KOPT-K1 (cell line): Measurements from ENCODE around the gene MTG1.

Experiments
- H3K27ac ChIP-seq: fragments of 200-600 bp; sonication (generic); 2 replicates; pipeline ENCODE4 v1.5.1; 2016; ENCODE audit warnings: antibody characterized with exemption, mild to moderate bottlenecking, low read depth, low read length; ENCODE audit not compliant: poor library complexity, severe bottlenecking
- H3K36me3 ChIP-seq: fragments of 200-600 bp; sonication (generic); 2 replicates; pipeline ENCODE4 v1.5.1; 2017; ENCODE audit warnings: antibody characterized with exemption, mild to moderate bottlenecking, low read length, moderate library complexity; ENCODE audit not compliant: insufficient read depth
- H3K9me3 ChIP-seq: fragments of 200-600 bp; sonication (generic); 2 replicates; pipeline ENCODE4 v1.5.1; 2017; ENCODE audit warnings: antibody characterized with exemption, low read length, mild to moderate bottlenecking; ENCODE audit not compliant: insufficient read depth, poor library complexity, severe bottlenecking

The MTG1 gene

DNA sequence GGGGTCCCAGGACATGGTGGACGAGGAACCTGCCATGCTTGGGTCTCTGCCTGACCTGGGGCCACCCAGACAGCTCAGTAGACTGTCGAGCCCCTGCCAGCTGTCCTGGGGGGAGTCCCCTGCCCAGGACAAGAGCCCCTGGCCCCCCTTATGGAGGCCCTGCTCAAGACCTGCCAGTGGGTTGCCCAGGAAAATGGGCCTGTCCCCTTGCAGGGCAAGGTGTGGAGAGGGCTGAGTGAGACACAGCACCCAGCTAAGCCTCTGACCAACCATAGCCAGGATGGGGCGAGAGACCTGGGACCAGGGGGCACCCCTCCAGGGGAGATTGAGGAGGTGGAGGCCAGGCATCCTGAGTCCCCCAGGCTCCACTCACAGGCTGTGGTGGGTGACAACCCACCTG lies 38.0 kb upstream of the MTG1 start:
- H3K9me3 ChIP-seq, result no peaks in the 10 kb centered on the region
- H3K27ac ChIP-seq, result no peak overlapping the region
- no peaks in the 10 kb centered on the region for H3K36me3 ChIP-seq

DNA sequence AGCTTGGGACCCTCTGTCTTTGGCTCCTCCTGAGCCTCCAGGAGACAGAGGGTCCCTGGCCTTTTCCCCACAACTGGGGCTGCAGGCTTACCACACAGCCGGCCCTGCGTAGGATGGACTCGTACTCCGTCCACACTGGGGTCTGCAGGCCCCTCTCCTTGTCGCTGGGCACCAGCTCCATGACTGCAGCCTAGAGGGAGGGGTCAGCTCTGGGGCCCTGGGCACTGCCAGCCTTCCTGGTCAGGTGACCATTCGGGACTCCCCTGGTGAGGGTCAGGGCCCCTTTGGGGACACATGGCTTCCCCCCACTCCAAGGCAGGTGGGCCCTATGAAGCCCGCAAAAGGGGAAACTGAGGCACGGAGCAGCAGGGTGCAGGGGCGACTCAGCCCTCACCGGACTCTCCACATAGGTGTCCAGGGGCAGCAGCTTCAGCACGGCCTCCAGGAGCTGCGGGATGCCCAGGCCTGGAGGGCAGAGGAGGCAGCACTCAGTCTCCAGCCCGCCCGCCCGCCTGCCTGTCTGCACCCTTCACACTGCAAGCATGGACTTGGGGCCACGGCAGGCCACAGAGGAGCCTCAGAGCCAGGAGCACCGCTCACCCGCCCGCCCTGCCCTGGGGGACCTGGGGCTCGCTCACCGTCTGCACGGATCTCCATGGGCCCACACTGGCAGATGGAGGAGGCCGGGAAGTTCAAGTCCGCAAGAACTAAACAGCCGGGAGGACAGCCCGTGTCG lies 37.2 kb upstream of the MTG1 start:
- Histone ChIP-seq H3K9me3 (no peaks in the 10 kb centered on the region), H3K36me3 (peaks cover 2% of the 10 kb centered on the region; the same call in 1 of the 2 replicates), H3K27ac (no peak overlapping the region)

DNA sequence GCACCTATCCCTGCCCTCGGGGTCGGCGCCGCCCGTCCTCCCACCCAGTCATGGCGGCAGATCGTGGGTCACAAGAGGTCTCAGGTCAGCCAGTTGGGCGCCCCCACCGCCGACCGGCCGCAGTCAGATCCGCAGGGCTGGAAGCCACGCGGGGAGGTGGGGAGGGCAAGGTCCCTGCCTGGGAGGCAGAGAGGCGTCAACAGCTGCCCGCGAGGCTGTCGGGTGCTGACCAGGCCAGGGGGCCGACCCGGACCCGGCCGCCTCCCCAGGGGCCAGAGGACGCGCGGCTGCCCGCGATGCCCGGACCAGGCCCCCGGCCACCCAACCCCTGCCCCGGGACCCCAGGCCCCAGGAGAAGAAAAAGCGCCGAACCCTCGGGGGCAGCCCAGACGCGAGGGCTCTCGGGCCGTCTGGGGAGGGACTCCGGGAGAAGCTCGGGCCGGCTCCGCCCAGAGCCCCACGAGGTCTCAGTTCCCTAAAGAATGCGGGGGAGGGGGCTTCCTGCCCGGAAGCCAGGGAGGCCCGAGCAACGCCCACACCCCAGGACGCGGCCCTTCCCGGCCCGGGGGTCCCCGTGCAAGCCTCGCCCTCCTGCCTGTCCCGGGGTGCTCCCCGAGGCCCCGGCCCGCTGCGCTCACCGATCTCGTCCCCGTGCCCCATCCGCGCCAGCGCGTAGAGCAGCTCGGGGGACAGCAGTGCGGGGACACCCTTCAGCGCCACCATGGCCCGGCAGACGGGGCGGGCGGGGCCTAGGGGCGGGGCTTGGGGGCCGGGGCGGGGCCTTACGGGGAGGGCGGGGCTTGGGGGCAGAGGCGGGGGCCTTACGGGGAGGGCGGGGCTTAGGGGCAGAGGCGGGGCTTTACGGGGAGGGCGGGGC lies 36.4 kb upstream of the MTG1 start, which contains the start of gene FUOM:
Gene FUOM (minus strand): TSS at position 735 of the 877 bp plus-strand sequence. CDS start 12 bp downstream, at position 723.
- peak within 1 kb of the TSS; percentile 55 for H3K27ac ChIP-seq

DNA sequence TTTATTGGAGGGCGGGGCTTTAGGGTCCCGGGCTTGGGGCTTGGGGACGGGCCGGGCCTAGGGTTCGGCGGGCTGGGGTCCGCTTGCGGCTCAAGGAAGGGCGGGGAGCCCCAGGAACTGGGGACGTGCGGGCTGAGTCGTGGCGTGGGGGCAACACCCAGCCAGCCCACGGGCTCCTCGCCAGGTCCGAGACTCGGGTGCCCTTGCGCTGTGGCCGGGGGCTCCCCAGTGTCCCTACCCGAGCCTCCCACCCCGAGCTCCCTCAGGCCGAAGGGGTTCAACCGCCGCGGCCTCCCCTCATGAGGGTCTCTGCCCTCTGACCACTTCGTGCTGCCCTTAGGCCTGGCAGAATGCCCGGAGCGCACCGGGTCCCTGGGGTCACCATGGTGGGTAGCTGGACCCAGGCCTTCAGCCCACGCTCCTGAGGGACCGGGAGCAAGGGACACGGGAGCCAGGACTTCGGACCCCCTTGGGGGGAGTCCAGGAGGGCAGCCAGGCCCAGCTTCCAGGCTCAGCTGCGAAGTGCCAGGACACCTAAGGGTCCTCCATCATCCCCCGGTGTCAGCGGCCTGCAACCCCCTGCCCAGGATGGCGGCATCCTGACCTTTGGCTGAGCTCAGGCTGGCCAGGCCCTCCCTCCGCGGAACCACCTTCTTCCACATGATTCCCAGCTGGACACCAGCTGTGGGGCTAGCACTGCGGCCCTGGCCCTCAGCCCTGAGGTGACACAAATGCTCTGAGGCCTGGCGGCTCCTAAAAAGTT lies 35.6 kb upstream of the MTG1 start:
- Histone ChIP-seq H3K9me3 (no peaks in the 10 kb centered on the region), H3K27ac (no peak overlapping the region), H3K36me3 (peaks cover 17% of the 10 kb centered on the region; the same call in 1 of the 2 replicates)

More for the DNA sequence above, 36.4 kb upstream of the MTG1 start, which contains the start of gene FUOM:
- H3K36me3 ChIP-seq, result peaks cover 10% of the 10 kb centered on the region; the same call in 1 of the 2 replicates
- no peaks in the 10 kb centered on the region for H3K9me3 ChIP-seq

DNA sequence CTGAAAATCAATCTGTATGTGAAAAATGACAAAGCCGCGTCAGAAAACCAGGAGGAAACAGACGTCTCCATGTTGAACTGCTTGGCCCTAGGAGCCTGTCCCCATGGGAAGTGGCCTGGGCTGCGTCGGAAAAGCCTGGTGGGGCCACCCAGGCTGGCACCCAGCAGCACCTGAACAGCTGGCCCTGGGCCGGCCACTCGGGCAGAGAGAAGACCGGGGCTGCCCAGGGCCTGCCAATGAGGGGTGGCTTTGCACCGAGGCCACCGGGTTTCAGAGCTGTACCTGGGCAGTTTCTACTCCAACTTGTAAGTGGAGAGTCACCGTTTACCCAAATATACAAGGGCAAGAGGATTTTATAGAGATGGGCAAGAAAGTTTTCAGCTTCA lies 35.0 kb upstream of the MTG1 start:
- H3K9me3 ChIP-seq, result no peaks in the 10 kb centered on the region
- H3K36me3 ChIP-seq, result peaks cover 17% of the 10 kb centered on the region; the same call in 1 of the 2 replicates
- no peak overlapping the region for H3K27ac ChIP-seq

DNA sequence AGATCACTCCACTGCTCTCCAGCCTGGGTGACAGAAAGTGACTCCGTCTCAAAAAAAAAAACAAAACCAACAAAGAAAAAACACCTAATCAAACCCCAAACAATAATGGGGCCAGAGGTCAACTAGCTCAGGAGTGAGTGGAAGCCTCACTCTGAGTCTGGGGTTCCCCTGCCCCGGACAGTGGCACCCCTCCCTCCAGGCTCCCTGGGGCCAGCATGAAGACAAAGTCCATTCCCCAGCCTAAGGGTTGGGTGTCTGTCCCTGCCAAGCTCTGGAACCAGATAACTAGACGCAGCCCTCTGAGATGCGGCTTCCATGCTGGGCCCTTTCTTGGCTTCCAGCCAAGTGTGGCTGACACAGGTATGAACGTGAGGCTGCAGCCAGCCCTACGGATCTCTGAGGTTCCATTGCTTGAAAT lies 34.4 kb upstream of the MTG1 start:
- Histone ChIP-seq H3K9me3 (no peaks in the 10 kb centered on the region), H3K36me3 (peaks cover 22% of the 10 kb centered on the region; the same call in 1 of the 2 replicates), H3K27ac (no peak overlapping the region)

DNA sequence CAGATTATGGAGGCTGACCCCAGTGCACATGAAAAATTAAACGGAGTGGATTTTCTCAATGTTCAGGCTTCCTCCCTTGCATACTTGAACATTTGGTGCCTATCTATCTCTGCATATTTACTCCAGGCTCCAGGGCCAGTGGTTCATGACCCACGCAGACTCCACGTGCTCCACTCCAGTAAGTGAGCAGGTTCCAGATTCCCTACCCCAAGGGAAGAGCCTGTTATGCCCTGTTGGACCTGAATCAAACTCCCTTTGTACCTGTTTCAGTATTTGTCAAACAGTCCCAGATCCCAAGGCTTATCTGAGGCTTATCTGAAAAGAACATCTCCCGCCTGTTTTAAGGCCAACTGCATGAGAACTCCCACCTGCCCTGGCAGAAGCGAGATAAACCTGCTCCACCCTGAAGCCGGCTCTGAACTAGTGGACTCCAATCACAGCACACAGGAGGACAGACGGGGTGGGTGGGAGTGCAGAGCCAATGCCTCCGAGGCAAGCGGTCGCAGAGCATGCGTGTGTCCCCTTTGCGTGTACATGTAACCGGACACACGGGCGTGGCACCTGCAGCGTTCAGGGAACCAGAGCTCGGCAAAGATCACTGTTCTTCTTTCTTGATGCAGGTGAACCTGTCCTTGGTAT lies 33.9 kb upstream of the MTG1 start:
- Histone ChIP-seq H3K36me3 (peaks cover 27% of the 10 kb centered on the region; the same call in 1 of the 2 replicates), H3K9me3 (no peaks in the 10 kb centered on the region), H3K27ac (no peak overlapping the region)

DNA sequence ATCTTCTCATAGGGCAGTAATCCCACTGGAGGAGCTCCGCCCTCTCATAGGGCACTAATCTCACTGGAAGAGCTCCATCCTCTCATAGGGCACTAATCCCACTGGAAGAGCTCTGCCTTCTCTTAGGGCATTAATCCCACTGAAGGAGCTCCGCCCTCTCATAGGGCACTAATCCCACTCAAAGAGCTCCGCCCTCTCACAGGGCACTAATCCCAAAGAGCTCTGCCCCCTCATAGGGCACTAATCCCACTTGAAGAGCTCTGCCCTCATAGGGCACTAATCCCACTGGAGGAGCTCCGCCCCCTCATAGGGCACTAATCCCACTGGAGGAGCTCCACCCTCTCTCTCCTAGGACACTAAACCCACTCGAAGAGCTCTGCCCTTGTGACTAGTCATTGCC lies 32.7 kb upstream of the MTG1 start:
- H3K36me3 ChIP-seq, result peaks cover 38% of the 10 kb centered on the region; the same call in 1 of the 2 replicates
- no peaks in the 10 kb centered on the region for H3K9me3 ChIP-seq
- no peak overlapping the region for H3K27ac ChIP-seq

DNA sequence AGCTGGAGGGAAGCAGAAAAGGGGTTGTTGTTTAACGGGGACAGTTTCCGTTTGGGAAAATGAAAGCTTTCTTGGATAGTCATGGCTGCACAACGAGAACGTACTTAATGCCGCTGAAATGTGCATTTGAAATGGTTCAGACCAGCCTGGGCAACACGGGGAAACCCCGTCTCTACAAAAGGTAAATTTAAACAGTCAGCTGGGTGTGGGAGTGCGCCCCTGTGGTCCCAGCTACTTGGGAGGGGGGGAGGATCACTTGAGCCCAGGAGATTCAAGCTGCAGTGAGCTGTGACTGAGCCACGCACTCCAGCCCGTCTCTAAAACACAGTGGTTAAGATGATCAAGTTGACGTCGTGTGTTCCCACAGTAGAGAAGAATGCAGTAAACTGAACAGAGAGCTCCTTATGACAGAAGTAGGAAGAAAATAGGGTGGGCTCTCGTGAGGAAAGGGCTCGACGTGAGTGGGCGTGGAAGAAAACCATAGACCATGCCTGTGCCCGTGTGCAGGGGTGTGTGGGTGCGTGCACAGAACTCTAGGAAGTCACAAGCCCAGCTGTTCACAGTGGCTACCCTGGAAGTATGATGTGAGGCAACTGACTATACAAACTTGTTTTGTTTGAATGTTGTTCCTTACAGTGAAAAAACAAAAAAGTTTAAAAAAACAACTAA lies 32.0 kb upstream of the MTG1 start:
- H3K27ac ChIP-seq, result no peak overlapping the region
- H3K36me3 ChIP-seq, result peaks cover 45% of the 10 kb centered on the region; the same call in 1 of the 2 replicates
- no peaks in the 10 kb centered on the region for H3K9me3 ChIP-seq

DNA sequence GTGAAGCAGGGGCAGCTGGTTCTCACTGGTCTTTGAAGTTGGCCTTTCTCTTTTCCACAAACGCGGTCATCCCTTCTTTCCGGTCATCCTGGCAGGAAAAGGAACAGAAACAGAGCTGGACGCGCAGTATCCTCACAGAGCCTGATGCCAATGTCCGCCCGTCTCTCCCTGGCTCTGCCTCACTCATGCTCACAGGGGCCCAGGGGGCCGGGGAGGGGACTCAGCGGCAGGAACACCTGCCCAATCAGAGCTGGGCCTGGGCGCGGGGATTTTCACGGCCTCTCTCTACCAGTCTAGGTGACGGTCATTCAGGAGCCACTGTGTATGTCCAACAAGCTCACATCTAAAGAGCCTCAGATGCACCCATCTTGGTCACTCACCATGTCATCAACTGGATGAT lies 31.1 kb upstream of the MTG1 start:
- no peaks in the 10 kb centered on the region for H3K9me3 ChIP-seq
- H3K36me3 ChIP-seq, result peaks cover 46% of the 10 kb centered on the region; the same call in 1 of the 2 replicates
- H3K27ac ChIP-seq, result no peak overlapping the region

DNA sequence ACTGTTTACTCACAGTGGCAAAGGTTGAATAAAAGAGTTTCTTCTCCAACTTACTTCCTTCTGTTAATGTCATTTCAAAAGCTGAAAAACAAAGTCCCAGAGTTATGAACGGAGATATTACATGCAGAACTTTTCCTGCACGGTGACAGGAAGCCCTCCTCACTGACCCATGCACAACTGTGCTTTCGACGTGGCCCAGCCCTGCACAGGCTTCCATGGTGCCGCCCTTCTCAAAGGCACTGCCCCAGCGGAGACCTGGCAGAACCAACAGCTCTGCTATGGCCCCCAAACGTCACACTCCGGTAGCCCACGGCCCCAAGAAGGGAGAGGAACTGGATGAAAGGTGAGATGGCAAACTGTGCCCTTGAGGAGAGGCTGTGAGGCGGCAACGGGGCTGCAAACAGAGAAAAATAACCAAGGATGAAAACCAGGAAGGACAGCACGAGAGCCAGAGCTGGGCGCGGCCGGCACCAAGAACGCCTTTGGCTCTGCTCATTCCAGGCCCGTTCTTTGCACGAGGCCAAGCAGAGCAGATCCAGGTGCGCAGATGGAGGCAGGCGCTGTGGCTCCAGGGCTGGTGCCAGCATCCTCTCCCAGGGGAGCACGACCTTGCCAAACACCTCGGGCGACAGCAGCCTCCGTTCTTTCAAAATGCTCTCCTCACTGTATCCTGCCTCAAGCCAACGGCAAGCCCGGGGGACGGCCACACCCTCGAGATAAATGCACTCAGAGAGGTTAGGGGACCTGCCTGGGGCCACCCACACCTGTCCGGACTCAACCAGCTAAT lies 29.1 kb upstream of the MTG1 start:
- Histone ChIP-seq H3K9me3 (no peaks in the 10 kb centered on the region), H3K36me3 (peaks cover 66% of the 10 kb centered on the region), H3K27ac (no peak overlapping the region)

DNA sequence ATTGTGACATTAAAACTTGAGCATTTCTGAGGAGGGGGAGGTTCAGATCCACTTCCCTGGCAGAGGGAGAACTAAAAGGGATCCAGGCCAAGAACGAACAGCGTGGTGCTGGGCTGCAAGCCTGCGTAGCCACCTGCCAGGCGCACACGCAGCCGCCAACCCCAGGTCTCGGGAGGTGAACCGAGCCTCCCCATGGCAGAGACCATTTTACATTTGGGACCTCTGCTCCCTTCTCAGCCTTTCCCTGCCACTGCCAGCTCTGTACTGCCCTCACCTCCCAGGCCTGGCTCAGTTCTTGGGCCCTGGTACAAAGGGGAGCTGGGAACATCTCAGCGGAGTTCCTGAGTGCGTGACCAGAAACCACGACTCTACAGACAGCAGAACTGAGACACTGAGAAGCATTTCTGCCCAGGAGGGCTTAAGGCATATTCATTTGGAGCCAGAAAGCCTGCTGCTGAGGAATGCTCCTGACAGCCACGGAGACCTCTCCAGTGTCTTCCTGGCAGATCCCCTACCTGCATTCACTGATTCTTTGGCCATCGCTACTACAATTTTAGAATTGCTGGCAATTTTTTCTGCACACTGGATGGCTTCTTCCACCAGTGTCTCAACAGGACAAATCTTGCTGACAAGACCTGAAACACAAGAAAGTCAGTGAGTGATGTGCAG lies 28.4 kb upstream of the MTG1 start:
- H3K27ac ChIP-seq, result no peak overlapping the region
- H3K36me3 ChIP-seq, result peaks cover 71% of the 10 kb centered on the region
- H3K9me3 ChIP-seq, result no peaks in the 10 kb centered on the region

DNA sequence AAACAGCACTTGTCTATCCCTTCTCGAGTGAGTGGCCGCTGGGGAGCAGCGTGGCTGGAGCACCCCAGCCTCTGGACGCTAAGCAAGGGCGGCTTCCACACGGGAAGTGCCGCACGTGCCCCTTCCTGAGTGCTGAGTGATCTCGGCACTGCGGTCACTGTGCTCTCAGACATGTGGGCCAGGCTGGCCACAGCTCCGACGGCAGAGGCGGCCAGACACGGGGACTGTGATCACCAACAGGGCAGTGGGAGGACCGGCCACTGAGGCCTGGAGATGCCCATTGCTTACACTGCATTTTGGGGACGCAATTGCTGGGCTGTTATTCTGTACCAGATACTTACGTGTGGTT lies 27.9 kb upstream of the MTG1 start:
- Histone ChIP-seq H3K27ac (no peak overlapping the region), H3K9me3 (no peaks in the 10 kb centered on the region), H3K36me3 (peaks cover 71% of the 10 kb centered on the region)
